HL-60 (cell line): ENCODE measurements around the gene ATRN.

Source experiments
- CTCF ChIP-seq: IDR thresholded peaks from one replicate; pipeline ENCODE4 v1.5.1; 2011; ENCODE audit warnings: low read length, control low read depth, inconsistent platforms; ENCODE audit not compliant: insufficient read depth
- POLR2AphosphoS5 ChIP-seq: IDR thresholded peaks from 2 replicates; pipeline ENCODE4 v1.6.1; 2012; ENCODE audit warnings: low read depth

GRCh38 chr20:3687655-3688054 is 216.8 kb downstream of the ATRN start:
- TF ChIP-seq POLR2AphosphoS5 (no peak), CTCF (no peak)
